GM23338 (cell line): Measurements from ENCODE around the gene KCNMB2. TPM values are rescaled to one million over a fixed set of nuclear protein-coding genes. Genes with fewer than 3 reads are reported as not detected.

Experiments
- ATAC-seq: fragments of 200-7000 bp; cut with Tn5 transposase; 3 replicates; pipeline ENCODE4 v1.9.1; 2020
- DNase-seq: peaks from one replicate; pipeline ENCODE4 v3.0.0-alpha.2; 2015; ENCODE audit warnings: low spot score
- H2AFZ ChIP-seq: fragments of 200-600 bp; sonication (generic); 2 replicates; pipeline ENCODE4 v1.8.0; 2016; ENCODE audit warnings: antibody characterized with exemption, mild to moderate bottlenecking, moderate library complexity
- H3F3A ChIP-seq: fragments of 200-600 bp; sonication (generic); replicated peaks from 2 replicates; pipeline ENCODE4 v1.8.0; 2017; ENCODE audit warnings: antibody characterized with exemption, mixed run types, low read depth
- H3K27ac ChIP-seq: fragments of 200-600 bp; sonication (generic); 2 replicates; pipeline ENCODE4 v1.6.1; 2016; ENCODE audit warnings: low read depth
- H3K27me3 ChIP-seq: fragments of 200-600 bp; sonication (generic); 2 replicates; pipeline ENCODE4 v1.8.0; 2016; ENCODE audit warnings: mild to moderate bottlenecking, mixed run types, moderate library complexity; ENCODE audit not compliant: insufficient read depth
- H3K36me3 ChIP-seq: fragments of 200-600 bp; sonication (generic); 2 replicates; pipeline ENCODE4 v1.8.0; 2016; ENCODE audit warnings: mild to moderate bottlenecking; ENCODE audit not compliant: insufficient read depth
- H3K4me1 ChIP-seq: fragments of 200-600 bp; sonication (generic); 2 replicates; pipeline ENCODE4 v1.8.0; 2016; ENCODE audit warnings: mild to moderate bottlenecking, moderate library complexity; ENCODE audit not compliant: insufficient read depth
- H3K4me2 ChIP-seq: fragments of 200-600 bp; sonication (generic); 2 replicates; pipeline ENCODE4 v1.7.1; 2017; ENCODE audit warnings: mixed run types
- H3K4me3 ChIP-seq: fragments of 200-600 bp; sonication (generic); 2 replicates; pipeline ENCODE4 v1.6.1; 2016; ENCODE audit warnings: mixed run types
- H3K79me2 ChIP-seq: fragments of 200-600 bp; sonication (generic); replicated peaks from 2 replicates; pipeline ENCODE4 v1.8.0; 2017; ENCODE audit warnings: mild to moderate bottlenecking; ENCODE audit not compliant: insufficient read depth
- H3K9me2 ChIP-seq: fragments of 200-600 bp; sonication (generic); 2 replicates; pipeline ENCODE4 v1.8.0; 2017; ENCODE audit not compliant: insufficient read depth
- H4K20me1 ChIP-seq: fragments of 200-600 bp; sonication (generic); replicated peaks from 2 replicates; pipeline ENCODE4 v1.8.0; 2017; ENCODE audit warnings: mild to moderate bottlenecking; ENCODE audit not compliant: insufficient read depth
- H3K27ac Mint-ChIP-seq: 2 replicates; pipeline ENCODE4 v1.8.0; 2020; ENCODE audit warnings: inconsistent platforms, mild to moderate bottlenecking, moderate library complexity, mixed read lengths
- H3K27me3 Mint-ChIP-seq: 3 replicates; pipeline ENCODE4 v1.8.0; 2022; ENCODE audit warnings: low read depth, mild to moderate bottlenecking, moderate library complexity, mixed read lengths, inconsistent platforms; ENCODE audit not compliant: insufficient read depth, poor library complexity
- H3K36me3 Mint-ChIP-seq: 3 replicates; pipeline ENCODE4 v1.8.0; 2021; ENCODE audit warnings: low read depth, mild to moderate bottlenecking, inconsistent platforms, moderate library complexity, mixed read lengths
- H3K4me1 Mint-ChIP-seq: 3 replicates; pipeline ENCODE4 v1.8.0; 2020; ENCODE audit warnings: mild to moderate bottlenecking, inconsistent platforms, mixed read lengths
- H3K4me3 Mint-ChIP-seq: 3 replicates; pipeline ENCODE4 v1.8.0; 2021; ENCODE audit warnings: moderate library complexity, mild to moderate bottlenecking, inconsistent platforms, mixed read lengths
- H3K9me3 Mint-ChIP-seq: 3 replicates; pipeline ENCODE4 v1.8.0; 2020; ENCODE audit warnings: moderate library complexity, mild to moderate bottlenecking, inconsistent platforms, mixed read lengths
- CREB1 ChIP-seq: fragments of 250-450 bp; sonication (Bioruptor Pico); IDR thresholded peaks from 2 replicates; pipeline ENCODE4 v1.5.0; 2020; ENCODE audit warnings: low read depth, mild to moderate bottlenecking, moderate library complexity
- CTCF ChIP-seq, 2 experiments: fragments of 200-600 bp in 1 of 2; sonication (generic) in 1 of 2; conservative IDR thresholded peaks; 2 replicates each; pipeline versions ENCODE4 v1.5.1 to v1.6.1; 2016 to 2017; ENCODE audit warnings: antibody characterized with exemption in 2 of 2, low read depth in 2 of 2, mild to moderate bottlenecking in 2 of 2, moderate library complexity in 1 of 2
- EZH2 ChIP-seq: fragments of 200-600 bp; sonication (generic); IDR thresholded peaks from one replicate; pipeline ENCODE4 v1.8.0; 2017; ENCODE audit warnings: antibody characterized with exemption, mild to moderate bottlenecking, low read depth; ENCODE audit not compliant: unreplicated experiment
- EZH2phosphoT487 ChIP-seq: fragments of 200-600 bp; sonication (generic); IDR thresholded peaks from one replicate; pipeline ENCODE4 v1.8.1; 2018; ENCODE audit warnings: antibody characterized with exemption; ENCODE audit not compliant: unreplicated experiment
- JUNB ChIP-seq: IDR thresholded peaks from one replicate; pipeline ENCODE4 v1.6.1; 2016; ENCODE audit warnings: antibody characterized with exemption; ENCODE audit not compliant: unreplicated experiment
- NANOG ChIP-seq: IDR thresholded peaks from 2 replicates; pipeline ENCODE4 v1.6.1; 2016; ENCODE audit warnings: antibody characterized with exemption, borderline replicate concordance
- POLR2AphosphoS5 ChIP-seq: IDR thresholded peaks from 2 replicates; pipeline ENCODE4 v1.6.1; 2016; ENCODE audit warnings: antibody characterized with exemption, low read depth
- STAT1 ChIP-seq: IDR thresholded peaks from one replicate; pipeline ENCODE4 v1.6.1; 2016; ENCODE audit warnings: antibody characterized with exemption; ENCODE audit not compliant: unreplicated experiment
- ZNF114 ChIP-seq: fragments of 250-450 bp; sonication (Bioruptor Pico); IDR thresholded peaks from 2 replicates; pipeline ENCODE4 v1.5.0; 2020; ENCODE audit warnings: mild to moderate bottlenecking, moderate library complexity
- ZNF331 ChIP-seq: fragments of 250-450 bp; sonication (Bioruptor Pico); IDR thresholded peaks from 2 replicates; pipeline ENCODE4 v1.5.0; 2020; ENCODE audit warnings: low read depth, mild to moderate bottlenecking, moderate library complexity
- ZNF462 ChIP-seq: fragments of 250-450 bp; sonication (Bioruptor Pico); IDR thresholded peaks from 2 replicates; pipeline ENCODE4 v1.5.0; 2020; ENCODE audit warnings: mild to moderate bottlenecking, moderate library complexity
- polyA plus RNA-seq: library from polyadenylated mRNA; unstranded; fragments of >200 nt; fragmentation: Nextera tagmentation; extraction: Ambion mirVana; gene quantifications from 2 replicates; pipeline ENCODE4 v1.2.1, GENCODE V29; 2016
- total RNA-seq: library from RNA; depleted of rRNA; stranded (reverse); fragments of >200 nt; shearing (Covaris generic); gene quantifications from 2 replicates; pipeline ENCODE4 v1.2.3, GENCODE V29; 2014
- TF ChIP-seq, protein P1 (sequence below): IDR thresholded peaks from one replicate; pipeline ENCODE4 v1.6.1; 2018; ENCODE audit warnings: antibody characterized with exemption; ENCODE audit not compliant: unreplicated experiment

The KCNMB2 gene
- total and polyA plus RNA-seq, 2 experiments from 2014 or later, result 0.53 TPM; not detected in 1

GRCh38 chr3:178676942-178677790, 140.9 kb downstream of the KCNMB2 start:
- no peak overlapping the region for H2AFZ ChIP-seq
- H3K79me2 ChIP-seq, result no peaks in the 10 kb centered on the region
- H3K4me3 ChIP-seq, result no peak overlapping the region
- no peaks in the 10 kb centered on the region for H3K9me2 ChIP-seq
- H3K9me3 Mint-ChIP-seq, result no peaks in the 10 kb centered on the region
- H3K36me3 Mint-ChIP-seq, result no peaks in the 10 kb centered on the region
- TF ChIP-seq, protein P1, sequence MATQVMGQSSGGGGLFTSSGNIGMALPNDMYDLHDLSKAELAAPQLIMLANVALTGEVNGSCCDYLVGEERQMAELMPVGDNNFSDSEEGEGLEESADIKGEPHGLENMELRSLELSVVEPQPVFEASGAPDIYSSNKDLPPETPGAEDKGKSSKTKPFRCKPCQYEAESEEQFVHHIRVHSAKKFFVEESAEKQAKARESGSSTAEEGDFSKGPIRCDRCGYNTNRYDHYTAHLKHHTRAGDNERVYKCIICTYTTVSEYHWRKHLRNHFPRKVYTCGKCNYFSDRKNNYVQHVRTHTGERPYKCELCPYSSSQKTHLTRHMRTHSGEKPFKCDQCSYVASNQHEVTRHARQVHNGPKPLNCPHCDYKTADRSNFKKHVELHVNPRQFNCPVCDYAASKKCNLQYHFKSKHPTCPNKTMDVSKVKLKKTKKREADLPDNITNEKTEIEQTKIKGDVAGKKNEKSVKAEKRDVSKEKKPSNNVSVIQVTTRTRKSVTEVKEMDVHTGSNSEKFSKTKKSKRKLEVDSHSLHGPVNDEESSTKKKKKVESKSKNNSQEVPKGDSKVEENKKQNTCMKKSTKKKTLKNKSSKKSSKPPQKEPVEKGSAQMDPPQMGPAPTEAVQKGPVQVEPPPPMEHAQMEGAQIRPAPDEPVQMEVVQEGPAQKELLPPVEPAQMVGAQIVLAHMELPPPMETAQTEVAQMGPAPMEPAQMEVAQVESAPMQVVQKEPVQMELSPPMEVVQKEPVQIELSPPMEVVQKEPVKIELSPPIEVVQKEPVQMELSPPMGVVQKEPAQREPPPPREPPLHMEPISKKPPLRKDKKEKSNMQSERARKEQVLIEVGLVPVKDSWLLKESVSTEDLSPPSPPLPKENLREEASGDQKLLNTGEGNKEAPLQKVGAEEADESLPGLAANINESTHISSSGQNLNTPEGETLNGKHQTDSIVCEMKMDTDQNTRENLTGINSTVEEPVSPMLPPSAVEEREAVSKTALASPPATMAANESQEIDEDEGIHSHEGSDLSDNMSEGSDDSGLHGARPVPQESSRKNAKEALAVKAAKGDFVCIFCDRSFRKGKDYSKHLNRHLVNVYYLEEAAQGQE, result no peak
- TF ChIP-seq ZNF331 (CRISPR knock-in tag) (no peak), CREB1 (CRISPR knock-in tag) (no peak), EZH2 (no peak), EZH2phosphoT487 (no peak), ZNF114 (CRISPR knock-in tag) (no peak), POLR2AphosphoS5 (no peak), CTCF (conservative IDR thresholded peaks at IDR 0.05; ENCODE audit: low read depth in 2 of 2) (no peak), STAT1 (no peak), ZNF462 (CRISPR knock-in tag) (no peak), NANOG (no peak), JUNB (no peak)
- no peaks in the 10 kb centered on the region for H3K4me1 ChIP-seq
- H3F3A ChIP-seq, result no peaks in the 10 kb centered on the region
- ATAC-seq, result no peak
- H3K27ac Mint-ChIP-seq, result no peak overlapping the region
- no peak overlapping the region for H3K27ac ChIP-seq
- no peak for DNase-seq
- no peaks in the 10 kb centered on the region for H3K27me3 ChIP-seq
- H3K4me1 Mint-ChIP-seq, result no peaks in the 10 kb centered on the region; the same call in 2 of the 3 replicates
- no peak overlapping the region for H3K4me3 Mint-ChIP-seq
- no peaks in the 10 kb centered on the region for H3K36me3 ChIP-seq
- H4K20me1 ChIP-seq, result no peaks in the 10 kb centered on the region; the same call in 1 of the 2 replicates
- H3K4me2 ChIP-seq, result no peak overlapping the region
- H3K27me3 Mint-ChIP-seq, result peaks cover 2% of the 10 kb centered on the region
